ENCODE results near the gene PDZRN3.
"Not testable (repeated sequence)": the region's sequence is repeated elsewhere in the genome, so short reads cannot be mapped to it uniquely, and the experiment has no call there.

PDZRN3 gene

GRCh38 chr3:73592154-73593144 is 32.3 kb downstream of the PDZRN3 start:
- DNase-seq (ENCODE audit: low read depth, low spot score) = no peak

GRCh38 chr3:73591286-73591800 is 33.4 kb downstream of the PDZRN3 start:
- no peak for DNase-seq (ENCODE audit: low read depth, low spot score)

GRCh38 chr3:73586628-73587027 is 38.1 kb downstream of the PDZRN3 start:
- no peak for DNase-seq (ENCODE audit: low read depth, low spot score)

- no peak for DNase-seq (ENCODE audit: low read depth, low spot score)
Observed at GRCh38 chr3:73586190-73586589, 38.6 kb downstream of the PDZRN3 start.

- DNase-seq (ENCODE audit: low read depth, low spot score) = no peak
Observed at GRCh38 chr3:73584873-73585272, 39.9 kb downstream of the PDZRN3 start.

GRCh38 chr3:73582535-73582934 is 42.2 kb downstream of the PDZRN3 start:
- no peak for DNase-seq (ENCODE audit: low read depth, low spot score)

GRCh38 chr3:73581134-73581846 is 43.5 kb downstream of the PDZRN3 start:
- DNase-seq (ENCODE audit: low read depth, low spot score) = no peak

- DNase-seq (ENCODE audit: low read depth, low spot score) = no peak
Observed at GRCh38 chr3:73580343-73580742, 44.4 kb downstream of the PDZRN3 start.

GRCh38 chr3:73577704-73578103 is 47.0 kb downstream of the PDZRN3 start:
- DNase-seq (ENCODE audit: low read depth, low spot score) = no peak

- DNase-seq (ENCODE audit: low read depth, low spot score) = no peak
Observed at GRCh38 chr3:73576999-73577461, 47.7 kb downstream of the PDZRN3 start.

- DNase-seq (ENCODE audit: low read depth, low spot score) = no peak
Observed at GRCh38 chr3:73575953-73576352, 48.8 kb downstream of the PDZRN3 start.

GRCh38 chr3:73575519-73575918 is 49.2 kb downstream of the PDZRN3 start:
- DNase-seq (ENCODE audit: low read depth, low spot score) = no peak

GRCh38 chr3:73573204-73573603 is 51.5 kb downstream of the PDZRN3 start:
- DNase-seq (ENCODE audit: low read depth, low spot score) = no peak

GRCh38 chr3:73572368-73572767 is 52.4 kb downstream of the PDZRN3 start:
- no peak for DNase-seq (ENCODE audit: low read depth, low spot score)

GRCh38 chr3:73571238-73571794 is 53.4 kb downstream of the PDZRN3 start:
- DNase-seq (ENCODE audit: low read depth, low spot score) = no peak

- no peak for DNase-seq (ENCODE audit: low read depth, low spot score)
Observed at GRCh38 chr3:73569246-73569760, 55.4 kb downstream of the PDZRN3 start.

- no peak for DNase-seq (ENCODE audit: low read depth, low spot score)
Observed at GRCh38 chr3:73568371-73568862, 56.3 kb downstream of the PDZRN3 start.

GRCh38 chr3:73565374-73565773 is 59.4 kb downstream of the PDZRN3 start:
- not testable (repeated sequence) for DNase-seq (ENCODE audit: low read depth, low spot score)

- DNase-seq (ENCODE audit: low read depth, low spot score) = no peak
Observed at GRCh38 chr3:73563896-73564582, 60.7 kb downstream of the PDZRN3 start.

GRCh38 chr3:73561494-73561893 is 63.2 kb downstream of the PDZRN3 start:
- no peak for DNase-seq (ENCODE audit: low read depth, low spot score)

- DNase-seq (ENCODE audit: low read depth, low spot score) = no peak
Observed at GRCh38 chr3:73559749-73560148, 65.0 kb downstream of the PDZRN3 start.

Data from brain pericyte (primary cell).